Measurements from ENCODE around the gene ISOC2.

GRCh38 chr19:55498246-55498840, 36.9 kb upstream of the ISOC2 start:
- TF ChIP-seq CTCF (IDR thresholded peaks at IDR 0.05; ENCODE audit: low read length) = no peak
- TF ChIP-seq EZH2 (IDR thresholded peaks at IDR 0.05; ENCODE audit: borderline replicate concordance, low read length) = no peak

Data from OCI-LY1 (cell line).